ENCODE data around the gene METRN. TPM values are rescaled to one million over a fixed set of nuclear protein-coding genes. Genes with fewer than 3 reads are reported as not detected.

Gene METRN
- total and polyA plus RNA-seq, 2 donors (not counting 1 experiment from before 2014, with no cell fraction given), result 5.3 to 35.3 TPM

- Histone ChIP-seq H3K27ac (ENCODE audit: insufficient read depth, low read length) (no peak overlapping the region), H3K9ac (ENCODE audit: insufficient read depth, low read length) (no peak overlapping the region), H3K27me3 (ENCODE audit: control insufficient read depth, insufficient read depth, low read length) (peaks cover 21% of the 10 kb centered on the region), H2AFZ (ENCODE audit: low read length) (no peak overlapping the region), H3K9me3 (ENCODE audit: control insufficient read depth, insufficient read depth, low read depth, low read length) (no peaks in the 10 kb centered on the region), H3K4me3 (replicated peaks in 1 of 4; ENCODE audit: control extremely low read depth in 1 of 4, insufficient read depth in 1 of 4, low read depth in 3 of 4, low read length in 4 of 4) (no peak overlapping the region), H3K79me2 (ENCODE audit: control insufficient read depth, insufficient read depth, low read length) (peaks cover 2% of the 10 kb centered on the region), H3K36me3 (ENCODE audit: control insufficient read depth, insufficient read depth, low read length) (no peaks in the 10 kb centered on the region), H3K4me1 (ENCODE audit: control insufficient read depth, extremely low read depth, insufficient read depth, low read length) (peaks cover 5% of the 10 kb centered on the region), H4K20me1 (ENCODE audit: control insufficient read depth, extremely low read depth, insufficient read depth, low read length) (no peaks in the 10 kb centered on the region), H3K4me2 (ENCODE audit: extremely low read depth, insufficient read depth, low read length) (no peak overlapping the region)
- TF ChIP-seq CTCF (conservative IDR thresholded peaks at IDR 0.05 in 1 of 2, IDR thresholded peaks at IDR 0.05 in 1 of 2; ENCODE audit: low read depth in 1 of 2, low read length in 2 of 2) (no peak), EZH2 (IDR thresholded peaks at IDR 0.05; ENCODE audit: low read length, missing control alignments) (peak; percentile 99)
- no peak for DNase-seq (ENCODE audit: low read depth in 2 of 2)
Observed at GRCh38 chr16:694187-694862, 20.6 kb upstream of the METRN start.

GRCh38 chr16:694863-695354, 20.0 kb upstream of the METRN start:
- Histone ChIP-seq H3K27me3 (ENCODE audit: control insufficient read depth, insufficient read depth, low read length) (peaks cover 21% of the 10 kb centered on the region), H3K79me2 (ENCODE audit: control insufficient read depth, insufficient read depth, low read length) (no peaks in the 10 kb centered on the region)

More at GRCh38 chr16:694863-695354, 20.0 kb upstream of the METRN start:
- no peak overlapping the region for H2AFZ ChIP-seq (ENCODE audit: low read length)
- no peaks in the 10 kb centered on the region for H3K9me3 ChIP-seq (ENCODE audit: control insufficient read depth, insufficient read depth, low read depth, low read length)
- no peak overlapping the region for H3K27ac ChIP-seq (ENCODE audit: insufficient read depth, low read length)
- H3K4me2 ChIP-seq (ENCODE audit: extremely low read depth, insufficient read depth, low read length), result no peak overlapping the region
- TF ChIP-seq EZH2 (IDR thresholded peaks at IDR 0.05; ENCODE audit: low read length, missing control alignments), result no peak
- no peak for TF ChIP-seq CTCF (conservative IDR thresholded peaks at IDR 0.05 in 1 of 2, IDR thresholded peaks at IDR 0.05 in 1 of 2; ENCODE audit: low read depth in 1 of 2, low read length in 2 of 2)
- H3K4me3 ChIP-seq (replicated peaks in 1 of 4; ENCODE audit: control extremely low read depth in 1 of 4, insufficient read depth in 1 of 4, low read depth in 3 of 4, low read length in 4 of 4), result no peak overlapping the region
- H4K20me1 ChIP-seq (ENCODE audit: control insufficient read depth, extremely low read depth, insufficient read depth, low read length), result no peaks in the 10 kb centered on the region
- H3K4me1 ChIP-seq (ENCODE audit: control insufficient read depth, extremely low read depth, insufficient read depth, low read length), result peaks cover 2% of the 10 kb centered on the region
- no peak overlapping the region for H3K9ac ChIP-seq (ENCODE audit: insufficient read depth, low read length)
- no peaks in the 10 kb centered on the region for H3K36me3 ChIP-seq (ENCODE audit: control insufficient read depth, insufficient read depth, low read length)
- DNase-seq (ENCODE audit: low read depth in 2 of 2), result no peak

Data from fibroblast of lung (primary cell).